ENCODE results near the gene TRIP10.
A peak's percentile ranks its signal among the peaks of the same experiment; 100 is the strongest.

Gene TRIP10

DNA sequence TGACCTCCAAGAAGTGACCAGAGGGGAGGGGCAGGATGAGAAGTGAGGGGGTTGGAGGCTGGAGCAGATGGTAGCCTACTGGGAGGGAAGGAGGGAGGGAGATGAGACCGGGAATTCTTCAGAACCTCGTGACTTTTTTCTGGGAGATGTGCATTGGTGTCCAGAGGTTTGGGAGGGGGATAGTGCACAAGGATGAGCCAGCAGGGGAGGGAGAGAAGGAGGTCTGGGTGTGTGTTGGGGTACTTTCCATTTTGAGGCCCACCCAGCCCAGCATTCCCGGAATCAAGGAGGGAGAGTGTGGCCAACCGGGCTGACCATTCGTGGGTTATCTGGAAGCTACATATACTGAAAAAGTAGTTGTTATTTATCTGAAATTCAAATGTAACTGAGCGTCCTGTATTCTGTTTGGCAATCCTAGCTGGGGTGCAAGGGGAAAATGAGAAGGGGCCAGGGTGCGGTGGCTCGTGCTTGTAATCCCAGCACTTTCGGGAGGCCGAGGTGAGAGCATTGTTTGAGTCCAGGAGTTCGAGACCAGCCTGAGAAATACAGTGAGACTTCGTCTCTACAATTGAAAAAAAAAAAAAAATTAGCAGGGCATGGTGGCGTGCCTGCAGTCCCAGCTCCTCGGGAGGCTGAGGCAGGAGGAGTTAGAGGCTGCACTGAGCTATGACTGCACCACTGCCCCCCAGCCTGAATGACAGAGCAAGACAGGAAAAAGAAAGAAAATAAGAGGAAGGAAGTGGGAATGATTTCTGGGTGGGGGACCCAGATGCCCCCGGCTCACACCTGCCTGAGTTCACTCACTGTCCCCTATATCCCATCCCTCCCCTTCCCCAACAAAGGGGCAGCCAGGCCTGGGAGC is 14.6 kb upstream of the TRIP10 start:
- no peak for DNase-seq (ENCODE audit: low read depth in 2 of 2, low spot score in 1 of 2)

DNA sequence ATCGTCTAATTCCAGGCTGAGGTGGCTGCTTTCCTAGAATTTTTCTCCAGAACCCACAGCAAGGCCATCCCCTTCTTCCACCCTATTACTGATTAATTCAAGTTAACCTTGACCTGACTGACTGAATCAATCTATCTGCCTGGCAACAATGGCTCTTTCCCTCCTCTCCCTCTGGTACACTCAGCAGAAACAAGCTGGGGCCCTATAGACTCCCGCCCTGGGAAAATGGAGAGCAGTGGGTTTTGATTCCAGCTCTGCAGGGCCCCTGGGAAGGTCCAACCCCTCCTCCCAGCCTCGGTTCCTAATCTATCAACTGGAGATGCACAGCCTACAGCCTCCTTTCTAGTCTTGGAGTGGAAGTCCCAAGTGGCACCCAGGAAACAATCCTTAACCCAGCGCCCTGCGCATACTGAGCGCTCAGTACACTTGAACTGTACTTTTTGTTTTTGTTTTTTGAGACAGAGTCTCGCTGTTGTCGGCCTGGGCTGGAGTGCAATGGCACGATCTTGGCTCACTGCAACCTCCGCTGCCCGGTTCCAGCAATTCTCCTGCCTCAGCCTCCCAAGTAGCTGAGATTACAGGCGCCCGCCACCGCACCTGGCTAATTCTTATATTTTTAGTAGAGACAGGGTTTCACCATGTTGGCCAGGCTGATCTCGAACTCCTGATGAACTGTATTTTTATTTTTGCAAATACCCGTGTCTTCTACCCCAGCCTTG is 13.8 kb upstream of the TRIP10 start:
- DNase-seq (ENCODE audit: low read depth in 2 of 2, low spot score in 1 of 2) = no peak

GRCh38 chr19:6728346-6728745 is 11.1 kb upstream of the TRIP10 start:
- DNase-seq (ENCODE audit: low read depth in 2 of 2, low spot score in 1 of 2) = no peak

- DNase-seq (ENCODE audit: low read depth in 2 of 2, low spot score in 1 of 2) = no peak
Measured at GRCh38 chr19:6729573-6730152, 9.8 kb upstream of the TRIP10 start.

- DNase-seq (ENCODE audit: low read depth in 2 of 2, low spot score in 1 of 2) = no peak
Measured at GRCh38 chr19:6730153-6730804, 9.2 kb upstream of the TRIP10 start.

- no peak for DNase-seq (ENCODE audit: low read depth in 2 of 2, low spot score in 1 of 2)
Measured at GRCh38 chr19:6730941-6731670, 8.4 kb upstream of the TRIP10 start.

- DNase-seq (ENCODE audit: low read depth in 2 of 2, low spot score in 1 of 2) = no peak
Measured at GRCh38 chr19:6731822-6732221, 7.7 kb upstream of the TRIP10 start.

DNA sequence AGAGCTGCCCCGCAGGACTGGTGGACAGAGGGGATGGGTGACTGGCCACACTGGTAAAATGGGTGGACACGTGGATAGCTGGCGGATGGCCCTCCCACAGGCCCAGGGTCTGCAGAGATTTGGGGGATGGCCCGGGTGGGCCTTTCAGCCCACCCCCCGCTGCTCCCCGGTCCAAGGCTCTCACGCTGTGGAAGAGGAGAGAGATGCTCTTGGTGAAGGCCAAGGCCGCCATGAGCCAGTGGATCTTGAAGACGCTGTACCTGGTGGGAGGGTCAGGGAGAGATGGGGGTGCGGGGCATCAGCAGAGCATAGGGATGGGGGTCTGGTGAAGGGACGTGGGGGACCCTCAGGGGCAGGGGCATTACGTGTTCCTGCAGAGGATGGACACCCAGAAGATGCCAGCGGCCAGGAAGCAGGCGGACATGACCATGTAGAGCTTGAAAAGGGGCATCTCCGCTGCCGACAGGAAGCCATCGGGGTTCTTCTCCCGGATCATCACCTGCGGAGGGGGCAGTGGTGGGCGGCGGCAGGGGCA is 6.6 kb upstream of the TRIP10 start:
- DNase-seq (ENCODE audit: low read depth in 2 of 2, low spot score in 1 of 2) = no peak

GRCh38 chr19:6733338-6734095 is 6.0 kb upstream of the TRIP10 start:
- no peak for DNase-seq (ENCODE audit: low read depth in 2 of 2, low spot score in 1 of 2)

DNA sequence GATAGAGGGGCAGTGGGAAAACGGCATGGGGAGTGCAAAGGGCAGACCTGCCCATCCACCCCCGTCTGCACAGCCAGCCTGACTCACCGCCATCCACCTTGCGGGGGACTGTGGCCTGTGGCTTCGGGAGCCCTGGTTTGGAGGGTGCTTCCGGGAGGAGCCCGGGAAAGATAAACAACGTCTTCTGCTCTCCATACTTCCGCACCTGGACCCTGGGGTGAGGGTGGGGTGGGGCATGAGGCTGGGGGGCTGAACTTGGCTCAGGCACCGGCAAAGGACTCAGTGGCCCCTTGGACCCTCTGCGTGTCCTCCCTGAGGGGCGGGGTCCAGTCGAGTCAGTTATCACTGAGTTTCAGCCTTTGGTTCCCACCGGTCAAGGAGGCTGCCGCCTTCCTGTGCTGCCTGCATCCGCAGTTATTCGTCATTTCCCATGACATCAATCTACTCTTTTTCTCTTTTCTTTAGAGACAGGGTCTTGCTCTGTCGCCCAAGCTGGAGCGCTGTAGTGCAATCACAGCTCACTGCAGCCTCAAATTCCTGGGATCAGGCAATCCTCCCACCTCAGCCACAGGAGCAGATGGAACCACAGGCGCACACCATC is 5.3 kb upstream of the TRIP10 start:
- DNase-seq (ENCODE audit: low read depth in 2 of 2, low spot score in 1 of 2) = no peak

- no peak for DNase-seq (ENCODE audit: low read depth in 2 of 2, low spot score in 1 of 2)
Measured at GRCh38 chr19:6735181-6735911, 4.1 kb upstream of the TRIP10 start.

DNA sequence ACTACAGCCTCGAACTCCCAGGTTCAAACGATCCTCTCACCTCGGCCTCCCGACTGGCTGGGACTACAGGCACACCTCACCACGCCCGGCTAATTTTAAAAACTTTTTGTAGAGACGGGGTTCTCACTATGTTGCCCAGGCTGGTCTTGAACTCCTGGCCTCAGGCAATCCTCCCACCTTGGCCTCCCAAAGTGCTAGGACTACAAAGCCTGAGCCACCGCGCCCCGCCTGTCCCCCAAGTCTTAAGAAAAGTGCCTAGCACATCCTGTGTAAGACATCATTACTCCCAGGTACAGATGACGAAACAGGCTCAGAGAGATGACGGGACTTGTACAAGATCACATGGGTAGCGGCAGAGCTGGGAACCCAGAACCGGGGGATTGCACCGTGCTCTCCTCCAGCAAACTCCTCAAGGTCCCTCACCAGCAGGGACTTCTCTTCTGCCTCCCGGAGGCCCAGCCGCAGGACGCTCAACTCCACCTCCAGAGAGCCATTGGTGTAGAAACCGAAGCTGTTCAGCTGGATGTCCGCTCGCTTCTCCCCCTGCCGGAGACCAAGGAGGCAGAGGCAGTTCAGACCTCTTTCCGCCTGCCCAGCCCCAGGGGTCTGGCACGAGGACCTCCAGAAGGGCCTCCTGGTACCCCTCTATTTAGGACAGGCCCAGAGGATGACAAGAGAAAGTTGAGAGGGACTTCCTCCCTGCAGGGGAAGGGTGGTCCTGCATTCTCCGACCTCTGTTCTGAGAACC is 3.1 kb upstream of the TRIP10 start:
- DNase-seq (ENCODE audit: low read depth in 2 of 2, low spot score in 1 of 2) = peak; percentile 23 to 39

DNA sequence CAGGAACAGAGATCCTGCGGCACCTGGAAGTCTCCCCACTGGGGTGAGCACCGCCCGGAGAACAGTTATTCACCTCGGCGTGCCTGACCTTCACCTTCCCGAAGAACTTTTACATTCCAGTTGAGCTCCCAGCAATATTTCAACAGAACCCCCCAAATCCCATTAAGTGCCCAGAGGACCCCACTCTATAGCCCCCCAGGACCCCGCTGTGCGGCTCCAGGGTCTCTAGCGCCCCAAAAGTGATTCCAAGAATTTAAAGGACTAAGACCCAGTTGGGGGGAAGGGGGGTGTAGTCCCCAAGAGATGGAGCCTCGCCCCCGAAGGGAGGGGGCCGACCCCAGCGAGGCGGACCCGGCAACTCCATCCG is 2.6 kb upstream of the TRIP10 start:
- DNase-seq (ENCODE audit: low read depth in 2 of 2, low spot score in 1 of 2) = no peak

- peak; percentile 96 to 98 for DNase-seq (ENCODE audit: low read depth in 2 of 2, low spot score in 1 of 2)
Measured at GRCh38 chr19:6737284-6737872, 2.1 kb upstream of the TRIP10 start, which contains the start of gene GPR108. TSS of gene GPR108 (minus strand) at chr19:6737580. CDS start at chr19:6737576, 4 bp downstream.

DNA sequence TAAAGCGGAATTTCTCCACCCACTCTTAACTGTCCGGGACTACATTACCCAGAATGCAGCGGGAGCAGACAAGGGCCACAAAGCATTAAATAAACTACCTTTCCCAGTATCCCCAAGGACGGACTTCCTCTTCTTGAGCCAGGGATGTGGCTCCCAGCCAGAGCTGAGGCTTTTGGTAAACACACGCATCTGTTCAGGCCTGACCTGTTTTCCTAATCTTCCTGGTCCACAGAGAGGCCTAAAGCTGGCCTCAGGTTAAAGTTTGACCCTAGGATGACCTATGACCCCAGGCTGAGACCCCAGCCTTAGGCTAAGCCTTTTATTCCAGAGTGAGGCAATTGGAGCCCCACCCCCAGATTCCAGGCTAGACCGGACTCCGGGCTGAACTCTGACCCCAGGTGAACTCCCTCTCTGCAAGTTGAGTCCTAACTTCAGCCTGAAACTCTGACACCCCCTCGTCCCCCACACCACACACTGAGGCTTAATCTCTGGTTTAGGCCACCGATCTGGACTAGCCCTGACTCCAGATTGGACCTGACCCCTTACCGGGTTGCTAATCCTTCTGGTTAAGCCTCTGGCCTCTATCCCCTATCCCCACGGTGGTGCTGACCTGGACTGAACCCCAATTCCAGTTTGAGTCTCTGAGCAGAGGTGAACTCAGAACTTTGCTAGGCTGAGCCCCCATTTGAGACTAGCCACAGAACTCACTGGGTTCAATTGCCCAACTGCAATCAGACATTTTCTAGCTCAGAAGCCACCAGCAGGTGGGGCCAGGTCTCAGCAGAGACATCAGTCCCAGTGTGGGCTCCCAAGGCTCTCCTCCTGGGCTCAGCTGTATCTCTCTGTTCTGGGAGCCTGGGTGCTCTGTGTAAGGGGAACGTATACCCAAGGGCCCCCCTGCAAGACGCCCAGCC is 1.4 kb upstream of the TRIP10 start:
- peak; percentile 42 to 52 for DNase-seq (ENCODE audit: low read depth in 2 of 2, low spot score in 1 of 2)

DNA sequence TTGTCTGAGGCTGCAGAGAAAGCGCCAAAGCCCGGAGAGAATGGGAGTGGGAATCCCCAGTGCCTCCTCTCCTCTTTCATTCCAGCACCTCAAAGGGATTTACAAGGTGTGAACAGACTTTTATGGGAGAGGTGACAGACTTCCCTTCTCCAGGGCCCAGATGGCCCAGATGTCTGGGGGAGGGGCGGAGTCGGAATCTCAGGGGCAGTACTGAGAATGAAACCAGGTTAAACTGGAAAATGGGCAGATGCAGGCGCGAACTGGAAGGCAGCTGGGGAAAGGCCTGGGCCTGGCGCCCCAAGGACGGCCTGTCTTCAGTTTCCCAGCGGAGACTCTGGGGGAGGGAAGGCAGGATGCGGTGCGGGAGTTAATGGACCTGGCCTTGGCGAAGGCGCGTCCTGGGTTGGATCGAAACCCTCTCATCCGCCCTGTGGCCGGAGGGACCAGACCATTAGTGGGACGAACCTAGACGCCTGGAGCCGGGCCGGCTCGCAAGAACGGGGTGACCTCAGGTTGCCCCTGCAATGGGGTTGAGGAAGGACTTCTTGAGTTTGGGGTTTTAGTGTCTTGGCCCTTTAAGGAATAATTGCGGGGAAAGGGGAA is 592 bp upstream of the TRIP10 start:
- no peak for DNase-seq (ENCODE audit: low read depth in 2 of 2, low spot score in 1 of 2)
